H1 (cell line): Measurements from ENCODE around the gene TAF4.

Experiments
- CEBPB ChIP-seq: IDR thresholded peaks from 2 replicates; pipeline ENCODE4 v1.6.1; 2012; ENCODE audit warnings: low read depth, low read length
- EZH2 ChIP-seq: fragments of 200-600 bp; sonication (generic); IDR thresholded peaks from 2 replicates; pipeline ENCODE4 v1.7.1; 2012; ENCODE audit warnings: low read depth, mild to moderate bottlenecking, moderate library complexity, low read length, inconsistent platforms; ENCODE audit not compliant: severe bottlenecking
- SP1 ChIP-seq: IDR thresholded peaks from 2 replicates; pipeline ENCODE4 v1.6.1; 2011; ENCODE audit warnings: low read depth, low read length
- TF ChIP-seq, protein P1 (sequence below): IDR thresholded peaks from 2 replicates; pipeline ENCODE4 v1.6.1; 2011; ENCODE audit warnings: low read length, improper control_type of control experiment
- TF ChIP-seq, protein P2 (sequence below), 3 experiments: IDR thresholded peaks; 1 replicate in 2 of 3; 2 replicates in 1 of 3; pipeline versions ENCODE4 v1.5.1 to v1.6.1; 2011; ENCODE audit warnings: low read length in 3 of 3, mild to moderate bottlenecking in 3 of 3, inconsistent platforms in 2 of 3, low read depth in 1 of 3, moderate library complexity in 1 of 3; ENCODE audit not compliant: insufficient read depth in 1 of 3; ENCODE audit errors: control extremely low read depth in 1 of 3

DNA sequence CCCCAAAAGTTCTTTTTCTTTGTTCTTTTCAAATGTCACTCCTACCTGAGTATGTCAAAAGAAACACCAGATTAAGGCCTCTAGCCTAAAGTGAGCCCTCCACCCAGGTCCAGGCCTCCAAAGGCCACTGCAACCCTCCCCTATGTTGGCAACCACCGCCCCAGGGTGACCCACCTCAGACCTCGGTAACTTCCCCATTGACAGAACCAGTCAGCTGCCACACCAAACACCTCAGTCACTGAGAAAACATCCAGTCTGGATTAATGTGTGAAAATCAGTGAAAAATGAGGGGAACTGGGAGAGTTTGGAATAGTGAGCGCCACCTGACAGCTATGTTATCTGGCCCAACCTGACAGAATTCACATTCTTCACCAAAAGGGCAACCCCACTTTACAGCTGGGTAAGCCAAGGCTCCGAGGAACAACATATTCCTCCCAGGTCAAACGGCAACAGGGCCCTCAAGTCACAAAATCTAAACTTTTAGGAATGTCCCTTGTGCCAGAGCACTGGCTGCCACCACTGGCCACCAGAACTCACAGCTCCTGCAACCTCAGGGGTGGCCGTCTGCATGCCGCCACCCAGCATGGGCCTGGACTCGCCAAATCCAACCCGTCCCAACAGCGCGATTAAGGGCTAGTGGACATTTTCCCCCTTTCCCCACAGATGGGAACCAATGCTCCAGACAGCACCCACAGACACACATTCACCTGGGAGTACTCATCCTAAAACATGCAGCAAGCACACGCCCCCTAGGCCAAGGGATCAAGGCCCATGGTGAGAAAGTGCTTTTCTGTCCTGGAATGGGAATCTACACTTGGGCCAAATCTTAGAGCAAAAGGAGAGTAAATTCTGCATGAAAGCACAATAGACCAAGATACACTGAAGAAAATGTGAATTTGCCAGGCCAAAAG is 4.8 kb downstream of the TAF4 start:
- TF ChIP-seq EZH2 (no peak), SP1 (no peak), CEBPB (no peak)
- TF ChIP-seq, protein P1, sequence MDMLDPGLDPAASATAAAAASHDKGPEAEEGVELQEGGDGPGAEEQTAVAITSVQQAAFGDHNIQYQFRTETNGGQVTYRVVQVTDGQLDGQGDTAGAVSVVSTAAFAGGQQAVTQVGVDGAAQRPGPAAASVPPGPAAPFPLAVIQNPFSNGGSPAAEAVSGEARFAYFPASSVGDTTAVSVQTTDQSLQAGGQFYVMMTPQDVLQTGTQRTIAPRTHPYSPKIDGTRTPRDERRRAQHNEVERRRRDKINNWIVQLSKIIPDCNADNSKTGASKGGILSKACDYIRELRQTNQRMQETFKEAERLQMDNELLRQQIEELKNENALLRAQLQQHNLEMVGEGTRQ: no peak
- TF ChIP-seq, protein P2, sequence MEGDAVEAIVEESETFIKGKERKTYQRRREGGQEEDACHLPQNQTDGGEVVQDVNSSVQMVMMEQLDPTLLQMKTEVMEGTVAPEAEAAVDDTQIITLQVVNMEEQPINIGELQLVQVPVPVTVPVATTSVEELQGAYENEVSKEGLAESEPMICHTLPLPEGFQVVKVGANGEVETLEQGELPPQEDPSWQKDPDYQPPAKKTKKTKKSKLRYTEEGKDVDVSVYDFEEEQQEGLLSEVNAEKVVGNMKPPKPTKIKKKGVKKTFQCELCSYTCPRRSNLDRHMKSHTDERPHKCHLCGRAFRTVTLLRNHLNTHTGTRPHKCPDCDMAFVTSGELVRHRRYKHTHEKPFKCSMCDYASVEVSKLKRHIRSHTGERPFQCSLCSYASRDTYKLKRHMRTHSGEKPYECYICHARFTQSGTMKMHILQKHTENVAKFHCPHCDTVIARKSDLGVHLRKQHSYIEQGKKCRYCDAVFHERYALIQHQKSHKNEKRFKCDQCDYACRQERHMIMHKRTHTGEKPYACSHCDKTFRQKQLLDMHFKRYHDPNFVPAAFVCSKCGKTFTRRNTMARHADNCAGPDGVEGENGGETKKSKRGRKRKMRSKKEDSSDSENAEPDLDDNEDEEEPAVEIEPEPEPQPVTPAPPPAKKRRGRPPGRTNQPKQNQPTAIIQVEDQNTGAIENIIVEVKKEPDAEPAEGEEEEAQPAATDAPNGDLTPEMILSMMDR (IDR thresholded peaks at IDR 0.05; ENCODE audit: control extremely low read depth in 1 of 3, insufficient read depth in 1 of 3, low read depth in 1 of 3, low read length in 3 of 3): no peak
